Measurements from ENCODE around the gene IFT43.

IFT43 gene

GRCh38 chr14:76115010-76115422, 129.5 kb downstream of the IFT43 start:
- DNase-seq: no peak

DNA sequence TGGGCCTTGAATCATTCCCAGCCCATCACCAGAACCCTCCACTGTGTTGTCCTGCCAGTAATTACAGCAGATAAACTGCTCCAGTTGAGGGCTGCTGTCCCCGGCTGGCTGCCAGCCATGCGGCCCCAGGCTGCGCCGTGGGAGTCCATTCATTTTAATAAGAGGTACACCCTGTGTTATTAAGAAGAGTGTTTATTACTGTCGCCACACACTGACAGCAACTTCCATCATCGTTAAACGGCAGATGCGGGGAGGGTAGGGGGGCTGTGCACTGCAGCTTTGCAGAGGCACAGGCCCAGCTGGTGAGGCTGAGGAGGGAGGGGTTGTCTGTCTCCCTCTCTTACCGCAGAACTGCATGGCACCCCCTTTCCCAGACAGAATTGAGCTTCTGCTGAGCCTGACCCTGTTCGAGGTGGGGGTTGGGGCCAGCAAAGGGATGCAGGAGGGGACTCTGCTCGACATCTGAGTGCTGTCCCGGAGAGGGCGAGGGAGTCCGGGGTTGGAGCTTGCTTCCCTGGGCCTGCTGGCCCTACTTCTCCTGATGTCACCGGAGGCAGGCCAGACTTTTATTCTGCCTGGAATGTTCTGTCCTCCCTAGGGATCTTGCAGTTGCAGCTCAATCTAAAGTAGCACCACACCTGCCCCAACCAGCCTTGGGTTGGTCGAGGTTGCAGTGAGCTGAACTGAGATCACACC, 132.4 kb downstream of the IFT43 start:
- no peak for DNase-seq

DNA sequence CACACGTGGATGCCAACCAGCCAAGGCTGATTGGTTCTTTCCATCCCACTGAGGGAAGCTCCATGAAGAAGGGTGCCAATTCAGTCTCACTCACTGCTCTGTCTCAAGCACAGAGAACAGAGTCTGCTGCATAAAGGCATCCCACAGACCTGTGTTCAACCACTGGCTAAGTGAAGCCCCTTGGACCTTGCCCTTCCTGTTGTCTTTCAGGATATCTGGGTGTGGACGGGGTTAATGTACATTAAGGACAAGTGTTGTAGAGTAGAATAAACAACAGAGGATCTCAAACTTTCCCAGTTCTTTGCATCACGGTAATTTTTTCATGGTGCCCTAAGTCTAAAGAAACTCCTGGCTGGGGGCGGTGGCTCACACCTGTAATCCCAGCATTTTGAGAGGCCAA, 133.0 kb downstream of the IFT43 start:
- no peak for DNase-seq

GRCh38 chr14:76121089-76121748, 135.7 kb downstream of the IFT43 start:
- DNase-seq: no peak

DNA sequence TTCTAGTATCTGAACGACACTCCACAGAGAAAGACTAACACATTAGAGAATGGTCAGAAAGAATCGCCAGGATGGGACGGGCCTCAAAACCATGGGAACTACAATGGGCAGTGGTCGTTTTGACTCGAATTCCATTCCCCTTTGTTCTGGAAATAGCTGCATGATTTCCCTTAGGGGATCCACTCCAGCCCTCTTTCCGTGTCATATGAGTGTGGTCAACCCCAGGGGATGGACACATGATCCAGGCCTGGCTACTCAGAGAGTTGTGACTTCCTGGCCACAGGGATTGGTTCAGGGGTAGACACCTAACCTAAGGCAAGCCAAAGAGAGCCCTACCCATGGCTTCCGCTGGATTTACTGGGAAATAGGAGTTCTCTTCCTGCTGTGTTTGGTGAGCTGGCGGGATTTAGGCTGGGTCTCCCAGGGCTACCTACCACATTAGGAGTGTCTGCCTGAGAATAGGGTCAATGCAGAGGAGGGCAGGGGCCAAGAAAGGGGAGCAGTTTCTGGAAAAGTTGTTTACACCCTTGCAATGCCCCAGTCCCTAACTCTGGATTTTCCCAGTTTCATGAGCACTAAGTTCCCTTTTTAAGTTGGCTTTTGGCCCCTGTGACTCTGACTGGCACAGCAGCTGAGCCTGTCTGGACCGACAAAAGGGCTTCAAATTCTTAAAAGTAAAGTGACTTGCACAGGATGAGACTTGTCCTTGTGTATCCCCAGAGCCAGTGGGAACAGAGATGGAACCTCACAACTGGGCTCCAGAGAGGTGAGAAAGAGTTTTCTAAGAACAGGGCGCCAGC, 138.1 kb downstream of the IFT43 start:
- no peak for DNase-seq

GRCh38 chr14:76125511-76125910, 139.9 kb downstream of the IFT43 start:
- DNase-seq: no peak

GRCh38 chr14:76126076-76126475, 140.5 kb downstream of the IFT43 start:
- DNase-seq: no peak

- DNase-seq: no peak
Observed at GRCh38 chr14:76129851-76130576, 144.5 kb downstream of the IFT43 start.

- DNase-seq: no peak
Observed at GRCh38 chr14:76131071-76131965, 145.8 kb downstream of the IFT43 start.

DNA sequence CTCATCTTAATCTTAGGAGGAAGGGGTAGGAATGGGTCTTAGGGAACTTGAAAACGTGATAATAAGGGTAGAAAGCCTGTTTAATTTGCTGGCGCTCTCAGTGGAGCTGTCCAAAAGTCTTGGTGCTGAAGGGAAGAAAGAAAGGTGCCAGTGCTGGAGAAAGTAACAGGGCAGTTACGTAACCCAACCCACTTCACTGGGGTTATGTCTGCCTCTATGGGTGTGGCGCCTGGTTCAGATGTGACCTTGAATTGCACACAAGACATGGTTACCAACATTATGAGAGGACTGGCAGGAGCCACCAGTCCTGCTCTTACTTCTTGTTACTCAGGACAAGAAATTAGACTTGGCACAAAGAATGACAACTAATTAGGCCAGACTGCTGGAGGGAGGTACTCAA, 147.5 kb downstream of the IFT43 start:
- DNase-seq: no peak

Data from GF-D8 (cell line).